Measurements from ENCODE around the gene TM4SF20. TPM values are rescaled to one million over a fixed set of nuclear protein-coding genes. Genes with fewer than 3 reads are reported as not detected.

The TM4SF20 gene
- total and polyA plus RNA-seq, 10 of the 15 experiments (the other 5 are each of a cell fraction or from before 2014, with no cell fraction given): 0.04 to 0.07 TPM; not detected in 8

DNA sequence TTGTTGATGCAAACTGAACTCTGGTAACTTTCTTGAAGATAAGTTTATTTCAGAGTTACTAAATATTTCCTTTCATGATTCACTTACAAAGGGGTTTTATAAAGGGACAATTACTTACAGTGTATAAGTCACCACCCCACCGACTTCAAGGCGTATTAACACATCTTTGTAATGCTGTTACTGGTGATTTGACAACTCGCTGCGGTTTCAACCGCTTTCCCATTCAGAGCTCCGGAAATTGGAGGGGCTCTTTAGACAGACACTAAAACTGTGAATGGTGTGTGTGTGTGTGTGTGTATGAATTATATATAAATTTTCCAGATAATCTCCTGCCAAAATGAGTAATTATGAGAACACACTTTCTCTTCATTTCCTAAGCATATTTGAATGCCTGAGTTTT is 4.9 kb downstream of the TM4SF20 start (continued):
- TF ChIP-seq BCL11A (IDR thresholded peaks at IDR 0.05; ENCODE audit: low read depth, low read length): peak; percentile 40; the same call in 1 of the 2 replicates
- peak; percentile 54; the same call in 1 of the 2 replicates for TF ChIP-seq NFIC (IDR thresholded peaks at IDR 0.05; ENCODE audit: low read depth, low read length)
- TF ChIP-seq IKZF1 (conservative IDR thresholded peaks at IDR 0.05): peak; percentile 76
- TF ChIP-seq IKZF2 (IDR thresholded peaks at IDR 0.05): peak; percentile 76 to 82; a peak in 3 of 4 replicates
- no peak for TF ChIP-seq RB1 (IDR thresholded peaks at IDR 0.05; ENCODE audit: borderline replicate concordance)
- TF ChIP-seq, protein P1, sequence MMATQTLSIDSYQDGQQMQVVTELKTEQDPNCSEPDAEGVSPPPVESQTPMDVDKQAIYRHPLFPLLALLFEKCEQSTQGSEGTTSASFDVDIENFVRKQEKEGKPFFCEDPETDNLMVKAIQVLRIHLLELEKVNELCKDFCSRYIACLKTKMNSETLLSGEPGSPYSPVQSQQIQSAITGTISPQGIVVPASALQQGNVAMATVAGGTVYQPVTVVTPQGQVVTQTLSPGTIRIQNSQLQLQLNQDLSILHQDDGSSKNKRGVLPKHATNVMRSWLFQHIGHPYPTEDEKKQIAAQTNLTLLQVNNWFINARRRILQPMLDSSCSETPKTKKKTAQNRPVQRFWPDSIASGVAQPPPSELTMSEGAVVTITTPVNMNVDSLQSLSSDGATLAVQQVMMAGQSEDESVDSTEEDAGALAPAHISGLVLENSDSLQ (IDR thresholded peaks at IDR 0.05): no peak
- TF ChIP-seq ZNF384 (IDR thresholded peaks at IDR 0.05; ENCODE audit: borderline replicate concordance, low read depth, low read length): peak; percentile 39; the same call in 1 of the 2 replicates
- no peak for TF ChIP-seq TCF12 (IDR thresholded peaks at IDR 0.05; ENCODE audit: low read depth, low read length)
- TF ChIP-seq RUNX3 (IDR thresholded peaks at IDR 0.05; ENCODE audit: low read length): peak; percentile 78
- TF ChIP-seq, protein P2, sequence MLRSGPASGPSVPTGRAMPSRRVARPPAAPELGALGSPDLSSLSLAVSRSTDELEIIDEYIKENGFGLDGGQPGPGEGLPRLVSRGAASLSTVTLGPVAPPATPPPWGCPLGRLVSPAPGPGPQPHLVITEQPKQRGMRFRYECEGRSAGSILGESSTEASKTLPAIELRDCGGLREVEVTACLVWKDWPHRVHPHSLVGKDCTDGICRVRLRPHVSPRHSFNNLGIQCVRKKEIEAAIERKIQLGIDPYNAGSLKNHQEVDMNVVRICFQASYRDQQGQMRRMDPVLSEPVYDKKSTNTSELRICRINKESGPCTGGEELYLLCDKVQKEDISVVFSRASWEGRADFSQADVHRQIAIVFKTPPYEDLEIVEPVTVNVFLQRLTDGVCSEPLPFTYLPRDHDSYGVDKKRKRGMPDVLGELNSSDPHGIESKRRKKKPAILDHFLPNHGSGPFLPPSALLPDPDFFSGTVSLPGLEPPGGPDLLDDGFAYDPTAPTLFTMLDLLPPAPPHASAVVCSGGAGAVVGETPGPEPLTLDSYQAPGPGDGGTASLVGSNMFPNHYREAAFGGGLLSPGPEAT (IDR thresholded peaks at IDR 0.05; ENCODE audit: low read depth): peak; percentile 67; the same call in 1 of the 2 replicates
- TF ChIP-seq CREB1 (IDR thresholded peaks at IDR 0.05; ENCODE audit: low read depth): no peak
- TF ChIP-seq MLLT1 (IDR thresholded peaks at IDR 0.05): peak; percentile 54; the same call in 1 of the 2 replicates

Measured in GM12878 (cell line).